Measurements from ENCODE around the gene XPNPEP2. TPM values are rescaled to one million over a fixed set of nuclear protein-coding genes. Genes with fewer than 3 reads are reported as not detected.

The XPNPEP2 gene
- total RNA-seq, 4 donors from 2014 or later, result 3.2 to 52.0 (median 34.1) TPM

DNA sequence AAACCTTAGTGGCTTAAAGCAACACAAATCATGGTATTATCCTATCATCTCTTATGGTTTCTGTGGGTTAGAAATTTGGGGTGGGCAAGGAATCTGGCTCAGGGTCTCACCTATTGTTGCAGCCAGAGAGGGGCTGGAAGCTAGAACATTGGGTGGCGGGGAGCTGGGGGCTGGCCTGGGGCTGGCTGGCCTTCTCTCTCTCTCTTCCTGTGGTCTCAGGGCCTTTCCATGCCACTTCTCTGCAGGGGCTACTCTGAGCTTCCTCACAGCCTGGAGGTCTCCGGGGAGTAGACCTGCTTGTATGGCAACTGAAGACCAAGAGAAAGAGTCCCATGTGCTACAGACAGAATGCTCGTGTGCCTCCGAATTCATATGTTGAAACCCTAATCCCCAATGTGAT lies 10.7 kb upstream of the XPNPEP2 start:
- H3K36me3 ChIP-seq, result no peaks in the 10 kb centered on the region
- H3K27me3 ChIP-seq, result no peaks in the 10 kb centered on the region
- no peak for DNase-seq
- 84% methylated on average over 4 of the region's 4 CpGs; no CpG with 5 or more reads in 1 of the 2 donors for WGBS, 2 donors (ENCODE audit: low coverage in 1 of 2)
- intact Hi-C loops (cut with DNase I; ENCODE audit: low total_unique reads), result no loop called here
- H3K9me3 ChIP-seq, result no peaks in the 10 kb centered on the region
- in situ Hi-C loops (cut with MboI; ENCODE audit: low pct_ligation_motif_present in 1 of 4, low pct_unique_long_range_greater_than_20kb in 1 of 4, low sequenced_read_pairs in 3 of 4), result loop anchor here in 2 of 4 donors (10.0 kb wide), 2 partner anchors 93 to 123 kb away; no protein-coding TSS in a partner anchor
- no peak for TF ChIP-seq POLR2AphosphoS5 (IDR thresholded peaks at IDR 0.05)
- no peak for TF ChIP-seq CTCF (IDR thresholded peaks at IDR 0.05)
- no peak for TF ChIP-seq EP300 (IDR thresholded peaks at IDR 0.05; ENCODE audit: low read depth)
- no peak overlapping the region for H3K27ac ChIP-seq
- H3K4me3 ChIP-seq, result no peak overlapping the region
- no peaks in the 10 kb centered on the region for H3K4me1 ChIP-seq

- H3K27ac ChIP-seq, result no peak overlapping the region
- 51% methylated on average over 2 of the region's 2 CpGs; no CpG with 5 or more reads in 1 of the 2 donors for WGBS, 2 donors (ENCODE audit: low coverage in 1 of 2)
- H3K4me1 ChIP-seq, result no peaks in the 10 kb centered on the region
- intact Hi-C loops (cut with DNase I; ENCODE audit: low total_unique reads) (no loop called here), in situ Hi-C loops (cut with MboI; ENCODE audit: low pct_ligation_motif_present in 1 of 4, low pct_unique_long_range_greater_than_20kb in 1 of 4, low sequenced_read_pairs in 3 of 4) (no loop called here)
- no peaks in the 10 kb centered on the region for H3K36me3 ChIP-seq
- no peak for DNase-seq
- no peaks in the 10 kb centered on the region for H3K9me3 ChIP-seq
- no peak for TF ChIP-seq POLR2AphosphoS5 (IDR thresholded peaks at IDR 0.05)
- TF ChIP-seq CTCF (IDR thresholded peaks at IDR 0.05), result no peak
- TF ChIP-seq POLR2A (IDR thresholded peaks at IDR 0.05), result no peak
- no peak for TF ChIP-seq EP300 (IDR thresholded peaks at IDR 0.05; ENCODE audit: low read depth)
- no peak overlapping the region for H3K4me3 ChIP-seq
- H3K27me3 ChIP-seq, result no peaks in the 10 kb centered on the region
Observed at GRCh38 chrX:129731228-129731627, 7.6 kb upstream of the XPNPEP2 start.

DNA sequence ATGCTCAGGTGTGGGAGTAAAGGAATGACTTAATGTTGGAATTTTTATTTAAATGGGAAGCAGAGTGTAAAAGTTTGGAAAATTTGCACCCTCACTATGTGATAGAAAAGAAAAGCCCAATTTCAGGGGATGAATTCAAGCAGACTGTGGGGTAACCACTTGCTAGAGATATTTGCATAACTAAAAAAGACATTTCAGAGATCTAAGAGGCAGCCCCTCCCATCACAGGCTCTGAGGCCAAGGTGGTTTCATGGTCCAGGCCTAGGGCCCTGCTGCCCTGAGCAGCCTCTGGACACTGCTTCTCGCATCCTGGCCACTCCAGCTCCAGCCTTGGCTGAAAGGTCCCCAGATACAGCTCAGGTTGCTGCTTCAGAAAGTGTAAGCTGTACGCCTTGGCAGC lies 5.9 kb upstream of the XPNPEP2 start:
- in situ Hi-C loops (cut with MboI; ENCODE audit: low pct_ligation_motif_present in 1 of 4, low pct_unique_long_range_greater_than_20kb in 1 of 4, low sequenced_read_pairs in 3 of 4), result no loop called here
- H3K27me3 ChIP-seq, result no peaks in the 10 kb centered on the region
- intact Hi-C loops (cut with DNase I; ENCODE audit: low total_unique reads), result no loop called here
- no peak for DNase-seq
- TF ChIP-seq EP300 (IDR thresholded peaks at IDR 0.05; ENCODE audit: low read depth), result no peak
- no peak for TF ChIP-seq CTCF (IDR thresholded peaks at IDR 0.05)
- H3K4me1 ChIP-seq, result peaks cover 0 to 11% (median 5%) of the 10 kb centered on the region in 4 donors
- no peak overlapping the region for H3K27ac ChIP-seq
- no peaks in the 10 kb centered on the region for H3K36me3 ChIP-seq
- H3K9me3 ChIP-seq, result no peaks in the 10 kb centered on the region
- H3K4me3 ChIP-seq, result no peak overlapping the region
- WGBS, 2 donors (ENCODE audit: low coverage in 1 of 2), result 83% methylated on average over 2 of the region's 2 CpGs; no CpG with 5 or more reads in 1 of the 2 donors

DNA sequence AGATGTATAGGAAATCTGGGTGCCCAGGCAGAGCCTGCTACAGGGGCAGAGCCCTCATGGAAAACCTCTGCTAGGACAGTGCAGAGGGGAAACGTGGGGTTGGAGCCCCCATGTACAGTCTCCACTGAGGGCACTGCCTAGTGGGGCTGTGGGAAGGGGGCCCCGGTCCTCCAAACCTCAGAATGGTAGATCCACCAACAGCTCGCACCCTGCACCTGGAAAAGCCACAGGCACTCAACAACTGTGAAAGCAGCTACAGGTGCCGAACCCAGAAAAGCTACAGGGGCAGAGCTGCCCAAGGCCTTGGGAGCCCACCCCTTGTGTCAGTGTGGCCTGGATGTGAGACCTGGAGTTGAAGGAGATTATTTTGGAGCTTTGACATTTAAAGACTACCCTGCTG lies 5.4 kb upstream of the XPNPEP2 start:
- no peaks in the 10 kb centered on the region for H3K27me3 ChIP-seq
- H3K27ac ChIP-seq, result no peak overlapping the region
- intact Hi-C loops (cut with DNase I; ENCODE audit: low total_unique reads), result no loop called here
- in situ Hi-C loops (cut with MboI; ENCODE audit: low pct_ligation_motif_present in 1 of 4, low pct_unique_long_range_greater_than_20kb in 1 of 4, low sequenced_read_pairs in 3 of 4), result no loop called here
- no peaks in the 10 kb centered on the region for H3K9me3 ChIP-seq
- WGBS, 2 donors (ENCODE audit: low coverage in 1 of 2), result 90% methylated on average over 4 of the region's 4 CpGs; no CpG with 5 or more reads in 1 of the 2 donors
- TF ChIP-seq POLR2AphosphoS5 (IDR thresholded peaks at IDR 0.05) (no peak), EP300 (IDR thresholded peaks at IDR 0.05; ENCODE audit: low read depth) (no peak), CTCF (IDR thresholded peaks at IDR 0.05) (no peak), POLR2A (IDR thresholded peaks at IDR 0.05) (no peak)
- no peak overlapping the region for H3K4me3 ChIP-seq
- H3K4me1 ChIP-seq, result peaks cover 0 to 16% (median 6%) of the 10 kb centered on the region in 4 donors
- DNase-seq, result no peak
- no peaks in the 10 kb centered on the region for H3K36me3 ChIP-seq
